TTC549 (cell line): ENCODE results near the gene WNT9A.

ENCODE experiments used
- FAIRE-seq: peaks from 2 replicates; lab custom pipeline; 2012; peaks lifted over from hg19 to GRCh38; lab: Jason Lieb, UNC

WNT9A gene

GRCh38 chr1:227941509-227942020 is 6.2 kb downstream of the WNT9A start:
- no peak for FAIRE-seq

GRCh38 chr1:227940791-227941241 is 6.9 kb downstream of the WNT9A start:
- FAIRE-seq: no peak

GRCh38 chr1:227939791-227940771 is 7.7 kb downstream of the WNT9A start:
- no peak for FAIRE-seq

GRCh38 chr1:227938911-227939790 is 8.6 kb downstream of the WNT9A start:
- FAIRE-seq: no peak

- no peak for FAIRE-seq
Measured at GRCh38 chr1:227938276-227938675, 9.5 kb downstream of the WNT9A start.

- no peak for FAIRE-seq
Measured at GRCh38 chr1:227937838-227938145, 9.9 kb downstream of the WNT9A start.

- no peak for FAIRE-seq
Measured at GRCh38 chr1:227937031-227937837, 10.5 kb downstream of the WNT9A start.

- FAIRE-seq: no peak
Measured at GRCh38 chr1:227935826-227936225, 11.9 kb downstream of the WNT9A start.

GRCh38 chr1:227934476-227935313 is 13.0 kb downstream of the WNT9A start:
- FAIRE-seq: no peak

- FAIRE-seq: no peak
Measured at GRCh38 chr1:227929751-227930472, 17.8 kb downstream of the WNT9A start.

GRCh38 chr1:227928811-227929375 is 18.8 kb downstream of the WNT9A start:
- no peak for FAIRE-seq

GRCh38 chr1:227927971-227928741 is 19.6 kb downstream of the WNT9A start:
- no peak for FAIRE-seq

- no peak for FAIRE-seq
Measured at GRCh38 chr1:227926896-227927885, 20.5 kb downstream of the WNT9A start.

GRCh38 chr1:227926216-227926791 is 21.4 kb downstream of the WNT9A start:
- FAIRE-seq: no peak

GRCh38 chr1:227925582-227926198 is 22.0 kb downstream of the WNT9A start:
- FAIRE-seq: no peak

- no peak for FAIRE-seq
Measured at GRCh38 chr1:227924833-227925574, 22.7 kb downstream of the WNT9A start.
